Gastrocnemius medialis (tissue), 4 donors: ENCODE measurements around the gene CADM3. TPM values are rescaled to one million over a fixed set of nuclear protein-coding genes. Genes with fewer than 3 reads are reported as not detected.

Experiments
- ATAC-seq, 2 donors: fragments of 150-250 bp; one replicate each; pipeline ENCODE4 v1.9.1; 2016
- DNase-seq, 2 donors: peaks; one replicate each; pipeline ENCODE4 v3.0.0-alpha.2; 2019
- H3K27ac ChIP-seq, 4 donors: fragments of 200-600 bp; sonication (generic); 1 replicate in 1 of 4; 2 replicates in 3 of 4; pipeline ENCODE4 v1.5.1; 2016 to 2018; ENCODE audit warnings: mild to moderate bottlenecking in 2 of 4, moderate library complexity in 1 of 4
- H3K27me3 ChIP-seq, 3 donors: fragments of 200-600 bp; sonication (generic) in 2 of 3; 1 replicate in 1 of 3; 2 replicates in 2 of 3; pipeline versions ENCODE4 v1.5.1 to v1.6.0; 2016 to 2019; ENCODE audit warnings: mild to moderate bottlenecking in 1 of 3, moderate library complexity in 1 of 3
- H3K36me3 ChIP-seq, 2 donors: fragments of 200-600 bp; sonication (generic) in 1 of 2; one replicate each; pipeline ENCODE4 v1.5.1; 2017 to 2018
- H3K4me1 ChIP-seq, 2 donors: fragments of 200-600 bp; sonication (generic) in 1 of 2; one replicate each; pipeline ENCODE4 v1.5.1; 2016 to 2017; ENCODE audit warnings: mild to moderate bottlenecking in 2 of 2
- H3K4me3 ChIP-seq, 4 donors: fragments of 200-600 bp; sonication (generic) in 3 of 4; 1 replicate in 1 of 4; 2 replicates in 3 of 4; pipeline ENCODE4 v1.5.1; 2016 to 2019; ENCODE audit warnings: mild to moderate bottlenecking in 2 of 4
- H3K9me3 ChIP-seq, 3 donors: fragments of 200-600 bp; sonication (generic) in 2 of 3; 1 replicate in 1 of 3; 2 replicates in 2 of 3; pipeline ENCODE4 v1.5.1; 2016 to 2019
- POLR2A ChIP-seq, 2 donors: fragments of 450-650 bp; IDR thresholded peaks; one replicate each; pipeline ENCODE4 v1.6.1; 2017; ENCODE audit warnings: antibody characterized with exemption in 2 of 2, mild to moderate bottlenecking in 2 of 2, moderate library complexity in 2 of 2
- in situ Hi-C, 4 donors: fragments of 200-750 bp; cut with MboI; loops; one replicate each; pipeline versions ENCODE4 v1.15.0 to v1.8.0; 2017; ENCODE audit warnings: low sequenced_read_pairs in 4 of 4
- intact Hi-C: fragments of 100-400 bp; cut with DNase I; formaldehyde crosslinking; loops from one replicate; pipeline ENCODE4 v1.15.1; 2023; ENCODE audit warnings: low total_unique reads
- total RNA-seq, 4 donors: library from RNA; depleted of rRNA; stranded (reverse); fragments of >200 nt; gene quantifications; one replicate each; pipeline versions ENCODE4 v1.1.0 to v1.2.3, GENCODE V29; 2016
- TF ChIP-seq, protein P1 (sequence below), 5 experiments: fragments of 450-650 bp in 3 of 5; fragments of 200-600 bp in 2 of 5; sonication (generic) in 2 of 5; IDR thresholded peaks in 4 of 5; conservative IDR thresholded peaks in 1 of 5; 1 replicate in 4 of 5; 2 replicates in 1 of 5; pipeline ENCODE4 v1.5.1; 2016 to 2019; ENCODE audit warnings: antibody characterized with exemption in 5 of 5, mild to moderate bottlenecking in 3 of 5, moderate library complexity in 3 of 5

CADM3 gene
- total RNA-seq, 4 donors from 2014 or later, result 0.76 to 1.2 (median 1.0) TPM; not detected in 1

DNA sequence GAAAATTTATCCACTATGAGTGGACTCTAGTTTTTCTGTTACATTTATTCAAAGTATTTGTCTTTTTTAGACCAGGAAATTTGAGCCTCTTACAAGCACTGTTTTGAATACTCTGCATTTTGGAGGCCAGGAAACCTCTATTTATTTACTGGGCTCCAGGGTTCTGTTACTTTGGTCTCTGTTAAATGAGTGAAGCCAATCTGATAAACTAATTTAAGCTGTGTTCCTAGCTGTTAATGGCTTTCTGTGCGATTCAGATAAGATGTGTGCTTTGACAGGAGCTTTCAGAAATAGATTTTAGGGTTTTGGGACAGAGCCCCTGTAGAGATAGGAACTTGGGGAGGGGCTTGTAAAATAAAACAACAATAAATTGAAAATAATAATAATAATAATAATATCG, 57.1 kb downstream of the CADM3 start:
- H3K9me3 ChIP-seq, result no peaks in the 10 kb centered on the region
- DNase-seq (no peak), ATAC-seq (no peak)
- no peaks in the 10 kb centered on the region for H3K36me3 ChIP-seq
- no peak for TF ChIP-seq POLR2A (IDR thresholded peaks at IDR 0.05)
- TF ChIP-seq, protein P1, sequence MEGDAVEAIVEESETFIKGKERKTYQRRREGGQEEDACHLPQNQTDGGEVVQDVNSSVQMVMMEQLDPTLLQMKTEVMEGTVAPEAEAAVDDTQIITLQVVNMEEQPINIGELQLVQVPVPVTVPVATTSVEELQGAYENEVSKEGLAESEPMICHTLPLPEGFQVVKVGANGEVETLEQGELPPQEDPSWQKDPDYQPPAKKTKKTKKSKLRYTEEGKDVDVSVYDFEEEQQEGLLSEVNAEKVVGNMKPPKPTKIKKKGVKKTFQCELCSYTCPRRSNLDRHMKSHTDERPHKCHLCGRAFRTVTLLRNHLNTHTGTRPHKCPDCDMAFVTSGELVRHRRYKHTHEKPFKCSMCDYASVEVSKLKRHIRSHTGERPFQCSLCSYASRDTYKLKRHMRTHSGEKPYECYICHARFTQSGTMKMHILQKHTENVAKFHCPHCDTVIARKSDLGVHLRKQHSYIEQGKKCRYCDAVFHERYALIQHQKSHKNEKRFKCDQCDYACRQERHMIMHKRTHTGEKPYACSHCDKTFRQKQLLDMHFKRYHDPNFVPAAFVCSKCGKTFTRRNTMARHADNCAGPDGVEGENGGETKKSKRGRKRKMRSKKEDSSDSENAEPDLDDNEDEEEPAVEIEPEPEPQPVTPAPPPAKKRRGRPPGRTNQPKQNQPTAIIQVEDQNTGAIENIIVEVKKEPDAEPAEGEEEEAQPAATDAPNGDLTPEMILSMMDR (IDR thresholded peaks at IDR 0.05 in 4 of 5, conservative IDR thresholded peaks at IDR 0.05 in 1 of 5), result no peak
- H3K4me1 ChIP-seq, result no peaks in the 10 kb centered on the region
- no peak overlapping the region for H3K4me3 ChIP-seq
- H3K27ac ChIP-seq, result no peak overlapping the region
- in situ Hi-C loops (no loop called here), intact Hi-C loops (no loop called here)
- no peaks in the 10 kb centered on the region for H3K27me3 ChIP-seq

DNA sequence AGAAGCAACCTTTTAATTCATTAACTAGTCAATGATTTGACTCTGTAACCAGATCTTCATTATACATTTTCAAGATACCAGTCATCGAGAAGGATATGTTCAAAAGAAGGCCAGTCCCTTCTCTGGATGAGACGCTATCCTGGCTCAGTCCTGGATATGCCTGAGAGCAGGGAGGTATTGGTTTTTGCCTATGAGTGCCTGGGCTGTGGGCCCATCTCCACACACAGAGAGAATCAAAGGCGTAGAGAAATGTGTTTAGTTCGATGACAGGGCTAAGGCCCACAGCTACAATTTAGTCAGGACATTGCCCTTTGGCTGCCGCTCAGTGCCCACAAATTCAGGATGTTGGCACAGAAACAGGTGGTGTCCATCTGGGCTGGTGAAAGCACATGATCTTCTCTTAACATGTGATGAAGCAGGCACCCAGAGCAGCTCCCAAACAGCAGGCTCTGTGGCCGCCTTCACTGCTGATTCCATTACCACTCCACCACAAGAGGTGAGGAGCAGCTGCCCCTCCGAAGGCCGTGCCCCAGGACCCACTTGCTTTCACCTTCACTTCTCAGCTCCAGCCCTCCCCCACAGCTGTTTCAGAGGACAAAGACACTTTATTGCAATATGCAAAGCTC, 58.0 kb downstream of the CADM3 start:
- intact Hi-C loops, result no loop called here
- no peak for DNase-seq
- H3K27me3 ChIP-seq, result no peaks in the 10 kb centered on the region
- in situ Hi-C loops, result no loop called here
- H3K9me3 ChIP-seq, result no peaks in the 10 kb centered on the region
- H3K4me3 ChIP-seq, result no peak overlapping the region
- H3K27ac ChIP-seq, result no peak overlapping the region
- TF ChIP-seq POLR2A (IDR thresholded peaks at IDR 0.05), result no peak
- TF ChIP-seq, protein P1 (IDR thresholded peaks at IDR 0.05 in 4 of 5, conservative IDR thresholded peaks at IDR 0.05 in 1 of 5), result no peak
- H3K36me3 ChIP-seq, result no peaks in the 10 kb centered on the region
- H3K4me1 ChIP-seq, result no peaks in the 10 kb centered on the region
- no peak for ATAC-seq

DNA sequence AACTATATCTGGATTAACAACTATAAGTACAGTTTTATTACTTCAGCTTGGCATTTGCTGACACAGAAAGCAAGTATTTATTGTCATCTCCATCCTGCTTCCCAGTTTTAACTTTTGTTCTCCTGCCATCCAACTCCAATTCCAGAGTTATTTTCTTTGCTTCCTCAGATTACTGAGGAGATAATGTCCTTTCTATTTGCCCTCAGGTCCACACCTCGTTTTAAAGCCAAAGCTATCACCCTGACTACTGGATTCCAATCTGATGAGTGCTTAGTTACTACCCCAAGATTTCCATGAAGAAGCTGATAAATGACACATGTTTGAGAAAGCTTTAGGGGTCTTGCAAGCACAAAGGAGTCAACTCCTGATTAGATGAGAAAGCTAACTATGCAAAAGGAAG, 58.5 kb downstream of the CADM3 start:
- intact Hi-C loops (no loop called here), in situ Hi-C loops (no loop called here)
- Histone ChIP-seq H3K27me3 (no peaks in the 10 kb centered on the region), H3K9me3 (no peaks in the 10 kb centered on the region), H3K4me1 (no peaks in the 10 kb centered on the region), H3K4me3 (no peak overlapping the region), H3K27ac (no peak overlapping the region), H3K36me3 (no peaks in the 10 kb centered on the region)
- no peak for TF ChIP-seq POLR2A (IDR thresholded peaks at IDR 0.05)
- TF ChIP-seq, protein P1 (IDR thresholded peaks at IDR 0.05 in 4 of 5, conservative IDR thresholded peaks at IDR 0.05 in 1 of 5), result no peak
- DNase-seq (no peak), ATAC-seq (no peak)

DNA sequence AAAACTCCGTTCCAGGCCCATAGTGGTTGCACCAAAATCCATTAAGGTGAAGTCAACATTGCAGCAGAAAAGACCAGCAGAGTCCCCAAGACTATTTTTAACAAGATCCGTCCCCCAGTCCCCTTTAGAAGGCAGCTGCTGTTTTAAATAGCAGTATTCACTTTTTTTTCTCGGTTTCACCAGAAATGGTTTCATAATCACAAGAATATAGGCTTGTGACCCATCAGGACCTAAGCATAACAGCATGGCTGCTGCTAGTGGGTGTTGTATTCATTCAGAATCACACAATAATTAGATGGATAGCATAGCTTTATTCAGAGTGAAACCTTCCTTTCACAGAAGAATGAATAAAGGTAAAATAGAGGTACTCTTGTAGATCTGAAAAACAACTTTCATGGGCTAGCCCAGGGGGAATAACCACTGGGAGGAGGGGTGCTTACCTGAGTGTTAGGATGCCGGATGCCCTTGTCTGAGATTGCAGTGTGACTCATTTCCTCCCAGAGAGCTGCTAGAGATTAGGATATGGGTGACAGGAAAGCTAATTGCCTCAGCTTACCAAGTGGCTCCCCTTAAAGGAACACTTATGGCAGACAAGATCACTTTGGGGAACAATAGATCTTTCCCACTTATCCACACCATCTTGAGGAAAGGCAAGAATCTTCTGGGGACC, 68.3 kb downstream of the CADM3 start:
- Histone ChIP-seq H3K9me3 (no peaks in the 10 kb centered on the region), H3K4me3 (no peak overlapping the region), H3K36me3 (no peaks in the 10 kb centered on the region), H3K27ac (no peak overlapping the region), H3K4me1 (no peaks in the 10 kb centered on the region), H3K27me3 (no peaks in the 10 kb centered on the region)
- in situ Hi-C loops, result no loop called here
- DNase-seq (no peak), ATAC-seq (no peak)
- no peak for TF ChIP-seq POLR2A (IDR thresholded peaks at IDR 0.05)
- TF ChIP-seq, protein P1 (IDR thresholded peaks at IDR 0.05 in 4 of 5, conservative IDR thresholded peaks at IDR 0.05 in 1 of 5), result no peak
- intact Hi-C loops, result no loop called here
